ENCODE measurements around the gene KIRREL3.

GRCh38 chr11:127039591-127039990 is 39.0 kb upstream of the KIRREL3 start:
- TF ChIP-seq EP300 (IDR thresholded peaks at IDR 0.05) (no peak), CTCF (IDR thresholded peaks at IDR 0.05) (no peak), PHF8 (IDR thresholded peaks at IDR 0.05; ENCODE audit: borderline replicate concordance, low read depth) (no peak)

All from A549 (cell line).